ENCODE measurements around the gene SRP14.

SRP14 gene

GRCh38 chr15:40067921-40068624, 29.1 kb upstream of the SRP14 start:
- no peak for DNase-seq

GRCh38 chr15:40066589-40066988, 27.6 kb upstream of the SRP14 start:
- DNase-seq, result no peak

- no peak for DNase-seq
Observed at GRCh38 chr15:40065166-40065565, 26.2 kb upstream of the SRP14 start.

GRCh38 chr15:40064231-40064894, 25.4 kb upstream of the SRP14 start:
- no peak for DNase-seq

- DNase-seq, result no peak
Observed at GRCh38 chr15:40063563-40064011, 24.6 kb upstream of the SRP14 start.

GRCh38 chr15:40062816-40063562, 24.0 kb upstream of the SRP14 start:
- DNase-seq, result no peak

- no peak for DNase-seq
Observed at GRCh38 chr15:40061212-40061901, 22.4 kb upstream of the SRP14 start.

GRCh38 chr15:40060236-40060961, 21.4 kb upstream of the SRP14 start:
- DNase-seq, result no peak

GRCh38 chr15:40059821-40060220, 20.8 kb upstream of the SRP14 start:
- DNase-seq, result no peak

GRCh38 chr15:40058476-40059140, 19.6 kb upstream of the SRP14 start:
- DNase-seq, result no peak

- no peak for DNase-seq
Observed at GRCh38 chr15:40055576-40056293, 16.8 kb upstream of the SRP14 start.

GRCh38 chr15:40054855-40055575, 16.0 kb upstream of the SRP14 start:
- DNase-seq, result no peak

GRCh38 chr15:40054605-40054854, 15.5 kb upstream of the SRP14 start:
- DNase-seq, result no peak

GRCh38 chr15:40053831-40054604, 15.0 kb upstream of the SRP14 start:
- no peak for DNase-seq

GRCh38 chr15:40053079-40053830, 14.3 kb upstream of the SRP14 start:
- no peak for DNase-seq

GRCh38 chr15:40052604-40053003, 13.6 kb upstream of the SRP14 start:
- no peak for DNase-seq

- DNase-seq, result no peak
Observed at GRCh38 chr15:40051616-40052415, 12.8 kb upstream of the SRP14 start.

- DNase-seq, result no peak
Observed at GRCh38 chr15:40050788-40051470, 11.9 kb upstream of the SRP14 start.
